Gastrocnemius medialis (tissue), 4 donors: ENCODE measurements around the gene CCDC127.

Experiments
- CTCF ChIP-seq, 5 experiments: fragments of 450-650 bp in 3 of 5; fragments of 200-600 bp in 2 of 5; sonication (generic) in 2 of 5; IDR thresholded peaks in 4 of 5; conservative IDR thresholded peaks in 1 of 5; 1 replicate in 4 of 5; 2 replicates in 1 of 5; pipeline ENCODE4 v1.5.1; 2016 to 2019; ENCODE audit warnings: antibody characterized with exemption in 5 of 5, mild to moderate bottlenecking in 3 of 5, moderate library complexity in 3 of 5
- POLR2A ChIP-seq, 2 donors: fragments of 450-650 bp; IDR thresholded peaks; one replicate each; pipeline ENCODE4 v1.6.1; 2017; ENCODE audit warnings: antibody characterized with exemption in 2 of 2, mild to moderate bottlenecking in 2 of 2, moderate library complexity in 2 of 2

DNA sequence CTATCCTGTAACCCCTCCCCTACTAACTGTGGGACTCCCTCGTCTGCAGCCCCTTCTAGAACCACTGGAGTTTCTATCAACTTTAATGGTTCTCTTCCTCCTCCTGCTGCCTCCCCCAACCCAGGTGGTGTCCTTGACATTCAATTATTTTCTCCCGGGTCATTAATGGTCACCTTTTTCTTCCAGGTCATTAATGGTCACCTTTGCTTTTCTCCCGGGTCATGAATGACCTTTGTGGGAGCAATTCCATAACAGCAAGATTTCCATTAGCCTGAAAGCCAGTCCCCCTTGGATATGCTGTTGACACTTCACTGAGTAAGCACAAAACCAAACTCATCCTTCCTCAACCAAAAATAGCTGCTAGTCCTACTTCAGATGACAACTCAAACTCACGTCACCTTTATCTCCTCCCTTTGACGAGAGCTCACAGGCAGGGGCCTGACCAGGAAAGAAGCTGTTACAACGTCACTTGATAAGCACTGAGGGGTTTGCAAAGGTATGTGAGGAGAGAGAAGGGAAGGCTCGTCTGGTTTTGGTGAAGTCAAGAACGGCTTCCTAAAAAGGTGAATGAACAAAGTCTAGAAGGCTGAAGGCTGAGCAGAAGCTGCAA is 10.9 kb downstream of the CCDC127 start:
- TF ChIP-seq CTCF (IDR thresholded peaks at IDR 0.05 in 4 of 5, conservative IDR thresholded peaks at IDR 0.05 in 1 of 5) (no peak), POLR2A (IDR thresholded peaks at IDR 0.05) (no peak)
